HepG2 (cell line): ENCODE data around the gene OCSTAMP. TPM values are rescaled to one million over a fixed set of nuclear protein-coding genes. Genes with fewer than 3 reads are reported as not detected.
A peak's percentile ranks its signal among the peaks of the same experiment; 100 is the strongest.

Source experiments
- FOXA1 ChIP-seq, 2 experiments: fragments of 450-650 bp in 1 of 2; sonication (generic) in 1 of 2; formaldehyde crosslinking in 1 of 2; IDR thresholded peaks; 2 replicates each; pipeline versions ENCODE4 v1.4.0 to v1.6.1; 2016 to 2020; ENCODE audit warnings: missing genetic modification reagents in 1 of 2
- GLI4 ChIP-seq: sonication (generic); formaldehyde crosslinking; IDR thresholded peaks from 2 replicates; pipeline ENCODE4 v1.5.1; 2020; ENCODE audit warnings: missing genetic modification reagents, mild to moderate bottlenecking, moderate library complexity, borderline replicate concordance
- ISX ChIP-seq: sonication (generic); formaldehyde crosslinking; conservative IDR thresholded peaks from 2 replicates; pipeline ENCODE4 v1.5.0; 2020; ENCODE audit warnings: missing genetic modification reagents
- MTA1 ChIP-seq: sonication (generic); formaldehyde crosslinking; IDR thresholded peaks from 2 replicates; pipeline ENCODE4 v1.4.0; 2020; ENCODE audit warnings: missing genetic modification reagents, mild to moderate bottlenecking, borderline replicate concordance
- NR2F6 ChIP-seq, 2 experiments: IDR thresholded peaks; 2 replicates each; pipeline ENCODE4 v1.6.1; 2016; ENCODE audit warnings: antibody characterized with exemption in 1 of 2, mild to moderate bottlenecking in 1 of 2
- PCBP1 ChIP-seq: fragments of 200-400 bp; formaldehyde crosslinking; IDR thresholded peaks from 2 replicates; pipeline ENCODE4 v1.6.1; 2017; ENCODE audit warnings: mild to moderate bottlenecking, low read depth, low read length, borderline replicate concordance
- RFX5 ChIP-seq: IDR thresholded peaks from 2 replicates; pipeline ENCODE4 v1.6.1; 2011; ENCODE audit warnings: low read depth, low read length, improper control_type of control experiment
- SALL1 ChIP-seq: sonication (generic); formaldehyde crosslinking; IDR thresholded peaks from 2 replicates; pipeline ENCODE4 v1.8.0; 2022; ENCODE audit warnings: mild to moderate bottlenecking, missing genetic modification reagents
- ZFAT ChIP-seq: sonication (generic); formaldehyde crosslinking; conservative IDR thresholded peaks from 2 replicates; pipeline ENCODE4 v1.8.1; 2023; ENCODE audit warnings: missing genetic modification reagents, inconsistent platforms
- ZNF282 ChIP-seq: fragments of 450-650 bp; IDR thresholded peaks from 2 replicates; pipeline ENCODE4 v1.6.1; 2018; ENCODE audit not compliant: partially characterized antibody
- ZNF335 ChIP-seq: sonication (generic); formaldehyde crosslinking; IDR thresholded peaks from 2 replicates; pipeline ENCODE4 v1.4.0; 2020; ENCODE audit warnings: missing genetic modification reagents
- polyA plus RNA-seq, 8 experiments: library from polyadenylated mRNA; depleted of rRNA in 3 of 8; stranded (reverse) in 7 of 8; unstranded in 1 of 8; fragments of >200 nt; fragmentation: Illumina TruSeq in 4 of 8; extraction: Trizol in 4 of 8; gene quantifications; 2 replicates each; pipeline versions ENCODE4 v1.2.1 to v1.2.3, GENCODE V29; 2011 to 2016; ENCODE audit warnings: low read depth in 4 of 8, missing spikeins in 1 of 8, mixed read lengths in 1 of 8; ENCODE audit not compliant: insufficient read depth in 1 of 8
- total RNA-seq, 5 experiments: library from RNA; depleted of rRNA; stranded (reverse); fragments of >200 nt; fragmentation: Illumina TruSeq; extraction: Trizol; gene quantifications; 2 replicates each; pipeline ENCODE4 v1.2.3, GENCODE V29; 2016; ENCODE audit warnings: low read depth in 1 of 5
- TF ChIP-seq, protein P1 (sequence below): sonication (generic); formaldehyde crosslinking; IDR thresholded peaks from 2 replicates; pipeline ENCODE4 v1.8.0; 2022; ENCODE audit warnings: missing genetic modification reagents, mild to moderate bottlenecking, borderline replicate concordance
- TF ChIP-seq, protein P2 (sequence below): fragments of 450-650 bp; IDR thresholded peaks from 2 replicates; pipeline ENCODE4 v1.6.1; 2017
- TF ChIP-seq, protein P3 (sequence below): IDR thresholded peaks from 2 replicates; pipeline ENCODE4 v1.6.1; 2016; ENCODE audit warnings: missing compliant biosample characterization, missing genetic modification reagents, borderline replicate concordance
- TF ChIP-seq, protein P4 (sequence below), 2 experiments: sonication (generic) in 1 of 2; formaldehyde crosslinking in 1 of 2; IDR thresholded peaks; 2 replicates each; pipeline versions ENCODE4 v1.4.0 to v1.6.1; 2018 to 2020; ENCODE audit warnings: missing genetic modification reagents in 2 of 2, borderline replicate concordance in 1 of 2, low read depth in 1 of 2, mild to moderate bottlenecking in 1 of 2, missing biosample characterization in 1 of 2
- TF ChIP-seq, protein P5 (sequence below): sonication (generic); formaldehyde crosslinking; IDR thresholded peaks from 2 replicates; pipeline ENCODE4 v1.9.0; 2021; ENCODE audit warnings: missing genetic modification reagents, mild to moderate bottlenecking, borderline replicate concordance

The OCSTAMP gene
- total and polyA plus RNA-seq, 2 of the 13 experiments (the other 11 are each of a cell fraction or from before 2014, with no cell fraction given): not detected

DNA sequence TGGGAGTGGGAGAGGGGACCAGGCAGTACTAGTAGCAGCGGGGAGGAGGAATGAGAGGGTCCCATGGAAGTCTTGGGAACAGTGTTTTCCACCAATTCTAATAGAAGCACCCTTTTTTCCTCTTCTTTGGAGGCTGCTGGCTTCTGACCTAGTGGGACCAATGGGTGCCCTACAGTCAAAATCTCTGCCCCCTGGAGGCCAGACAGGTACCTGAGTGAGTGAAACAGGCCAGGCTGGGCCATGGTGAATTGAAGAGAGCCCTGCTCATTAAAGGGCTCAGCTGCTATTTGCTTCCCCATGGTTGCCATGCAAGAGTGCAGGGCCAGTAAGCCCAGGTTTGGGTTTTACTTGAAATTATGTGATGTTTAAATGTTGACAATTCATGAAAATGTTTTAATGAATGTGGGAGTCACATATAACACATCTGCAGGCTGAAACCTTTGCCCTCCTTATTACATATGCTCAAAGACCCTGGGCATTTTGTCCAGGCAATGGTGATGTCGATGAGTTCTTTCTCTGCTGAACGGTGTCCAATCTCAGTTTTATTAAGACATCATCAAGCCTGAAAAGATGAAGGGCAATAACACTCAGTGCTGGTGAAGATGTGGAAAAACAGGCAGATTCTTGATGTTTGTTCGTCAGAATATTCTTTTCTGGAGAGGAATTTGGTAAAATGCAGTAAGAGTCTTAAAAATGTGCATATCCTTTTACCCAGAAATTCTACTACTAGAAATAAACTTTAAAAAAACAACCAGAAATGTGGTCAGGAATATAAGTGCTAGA is 42.3 kb upstream of the OCSTAMP start (continued):
- TF ChIP-seq, protein P1, sequence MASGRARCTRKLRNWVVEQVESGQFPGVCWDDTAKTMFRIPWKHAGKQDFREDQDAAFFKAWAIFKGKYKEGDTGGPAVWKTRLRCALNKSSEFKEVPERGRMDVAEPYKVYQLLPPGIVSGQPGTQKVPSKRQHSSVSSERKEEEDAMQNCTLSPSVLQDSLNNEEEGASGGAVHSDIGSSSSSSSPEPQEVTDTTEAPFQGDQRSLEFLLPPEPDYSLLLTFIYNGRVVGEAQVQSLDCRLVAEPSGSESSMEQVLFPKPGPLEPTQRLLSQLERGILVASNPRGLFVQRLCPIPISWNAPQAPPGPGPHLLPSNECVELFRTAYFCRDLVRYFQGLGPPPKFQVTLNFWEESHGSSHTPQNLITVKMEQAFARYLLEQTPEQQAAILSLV: no peak
- TF ChIP-seq ZFAT (CRISPR knock-in tag): no peak
- TF ChIP-seq SALL1 (CRISPR knock-in tag): no peak
- TF ChIP-seq, protein P2, sequence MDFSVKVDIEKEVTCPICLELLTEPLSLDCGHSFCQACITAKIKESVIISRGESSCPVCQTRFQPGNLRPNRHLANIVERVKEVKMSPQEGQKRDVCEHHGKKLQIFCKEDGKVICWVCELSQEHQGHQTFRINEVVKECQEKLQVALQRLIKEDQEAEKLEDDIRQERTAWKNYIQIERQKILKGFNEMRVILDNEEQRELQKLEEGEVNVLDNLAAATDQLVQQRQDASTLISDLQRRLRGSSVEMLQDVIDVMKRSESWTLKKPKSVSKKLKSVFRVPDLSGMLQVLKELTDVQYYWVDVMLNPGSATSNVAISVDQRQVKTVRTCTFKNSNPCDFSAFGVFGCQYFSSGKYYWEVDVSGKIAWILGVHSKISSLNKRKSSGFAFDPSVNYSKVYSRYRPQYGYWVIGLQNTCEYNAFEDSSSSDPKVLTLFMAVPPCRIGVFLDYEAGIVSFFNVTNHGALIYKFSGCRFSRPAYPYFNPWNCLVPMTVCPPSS: no peak
- no peak for TF ChIP-seq ZNF282
- no peak for TF ChIP-seq MTA1 (CRISPR knock-in tag)
- no peak for TF ChIP-seq FOXA1 (IDR thresholded peaks at IDR 0.05)
- no peak for TF ChIP-seq FOXA1 (CRISPR knock-in tag; IDR thresholded peaks at IDR 0.05)
- TF ChIP-seq, protein P3, sequence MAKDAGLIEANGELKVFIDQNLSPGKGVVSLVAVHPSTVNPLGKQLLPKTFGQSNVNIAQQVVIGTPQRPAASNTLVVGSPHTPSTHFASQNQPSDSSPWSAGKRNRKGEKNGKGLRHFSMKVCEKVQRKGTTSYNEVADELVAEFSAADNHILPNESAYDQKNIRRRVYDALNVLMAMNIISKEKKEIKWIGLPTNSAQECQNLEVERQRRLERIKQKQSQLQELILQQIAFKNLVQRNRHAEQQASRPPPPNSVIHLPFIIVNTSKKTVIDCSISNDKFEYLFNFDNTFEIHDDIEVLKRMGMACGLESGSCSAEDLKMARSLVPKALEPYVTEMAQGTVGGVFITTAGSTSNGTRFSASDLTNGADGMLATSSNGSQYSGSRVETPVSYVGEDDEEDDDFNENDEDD (CRISPR knock-in tag): no peak
- no peak for TF ChIP-seq PCBP1
- no peak for TF ChIP-seq ISX (CRISPR knock-in tag)
- TF ChIP-seq RFX5: no peak
- no peak for TF ChIP-seq NR2F6 (IDR thresholded peaks at IDR 0.05)
- TF ChIP-seq NR2F6 (CRISPR knock-in tag; IDR thresholded peaks at IDR 0.05): no peak
- TF ChIP-seq, protein P4, sequence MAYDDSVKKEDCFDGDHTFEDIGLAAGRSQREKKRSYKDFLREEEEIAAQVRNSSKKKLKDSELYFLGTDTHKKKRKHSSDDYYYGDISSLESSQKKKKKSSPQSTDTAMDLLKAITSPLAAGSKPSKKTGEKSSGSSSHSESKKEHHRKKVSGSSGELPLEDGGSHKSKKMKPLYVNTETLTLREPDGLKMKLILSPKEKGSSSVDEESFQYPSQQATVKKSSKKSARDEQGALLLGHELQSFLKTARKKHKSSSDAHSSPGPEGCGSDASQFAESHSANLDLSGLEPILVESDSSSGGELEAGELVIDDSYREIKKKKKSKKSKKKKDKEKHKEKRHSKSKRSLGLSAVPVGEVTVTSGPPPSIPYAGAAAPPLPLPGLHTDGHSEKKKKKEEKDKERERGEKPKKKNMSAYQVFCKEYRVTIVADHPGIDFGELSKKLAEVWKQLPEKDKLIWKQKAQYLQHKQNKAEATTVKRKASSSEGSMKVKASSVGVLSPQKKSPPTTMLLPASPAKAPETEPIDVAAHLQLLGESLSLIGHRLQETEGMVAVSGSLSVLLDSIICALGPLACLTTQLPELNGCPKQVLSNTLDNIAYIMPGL (CRISPR knock-in tag; IDR thresholded peaks at IDR 0.05; ENCODE audit: borderline replicate concordance in 1 of 2, low read depth in 1 of 2): 0 out of 4 replicates have a peak, but pooled peaks of 1 of the 2 experiments have one; percentile 24
- TF ChIP-seq GLI4 (CRISPR knock-in tag): no peak
- TF ChIP-seq, protein P5, sequence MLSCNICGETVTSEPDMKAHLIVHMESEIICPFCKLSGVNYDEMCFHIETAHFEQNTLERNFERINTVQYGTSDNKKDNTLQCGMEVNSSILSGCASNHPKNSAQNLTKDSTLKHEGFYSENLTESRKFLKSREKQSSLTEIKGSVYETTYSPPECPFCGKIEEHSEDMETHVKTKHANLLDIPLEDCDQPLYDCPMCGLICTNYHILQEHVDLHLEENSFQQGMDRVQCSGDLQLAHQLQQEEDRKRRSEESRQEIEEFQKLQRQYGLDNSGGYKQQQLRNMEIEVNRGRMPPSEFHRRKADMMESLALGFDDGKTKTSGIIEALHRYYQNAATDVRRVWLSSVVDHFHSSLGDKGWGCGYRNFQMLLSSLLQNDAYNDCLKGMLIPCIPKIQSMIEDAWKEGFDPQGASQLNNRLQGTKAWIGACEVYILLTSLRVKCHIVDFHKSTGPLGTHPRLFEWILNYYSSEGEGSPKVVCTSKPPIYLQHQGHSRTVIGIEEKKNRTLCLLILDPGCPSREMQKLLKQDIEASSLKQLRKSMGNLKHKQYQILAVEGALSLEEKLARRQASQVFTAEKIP (CRISPR knock-in tag): no peak
- TF ChIP-seq ZNF335 (CRISPR knock-in tag): no peak
- TF ChIP-seq, all 625 proteins: peak for 8
